Measurements from ENCODE around the gene LGI4. TPM values are rescaled to one million over a fixed set of nuclear protein-coding genes. Genes with fewer than 3 reads are reported as not detected.
"Not testable (repeated sequence)": the region's sequence is repeated elsewhere in the genome, so short reads cannot be mapped to it uniquely, and the experiment has no call there.

Gene LGI4
- total RNA-seq, 1 donor, result 0.72 TPM

DNA sequence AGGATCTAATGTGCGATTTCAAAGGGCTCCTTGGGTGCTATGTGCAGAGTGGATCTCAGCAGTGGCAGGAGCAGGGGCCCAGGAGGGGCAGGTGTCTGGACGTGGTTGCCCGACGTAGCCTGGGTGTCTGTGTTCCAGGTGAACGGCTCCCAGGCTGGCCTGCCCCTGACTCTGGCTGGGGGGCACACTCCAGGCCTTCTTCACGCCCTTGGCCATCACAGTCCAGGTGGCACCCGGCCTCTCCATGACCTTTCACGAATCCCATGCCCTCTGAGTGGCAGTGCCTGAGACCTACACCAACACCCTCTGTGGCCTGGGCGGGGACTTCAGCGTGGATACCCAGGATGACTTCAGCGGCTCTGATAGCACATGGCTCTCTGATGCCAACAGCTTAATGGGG, 30.5 kb downstream of the LGI4 start:
- Histone ChIP-seq H3K36me3 (ENCODE audit: insufficient read depth, low read length) (no peaks in the 10 kb centered on the region), H3K4me2 (ENCODE audit: insufficient read depth, low read length) (no peak overlapping the region), H3K4me3 (ENCODE audit: insufficient read depth, low read length) (no peak overlapping the region), H3K79me2 (ENCODE audit: insufficient read depth, low read length) (no peaks in the 10 kb centered on the region), H3K27ac (ENCODE audit: low read depth, low read length) (no peak overlapping the region), H3K9me3 (ENCODE audit: low read depth, low read length) (no peaks in the 10 kb centered on the region), H3K27me3 (ENCODE audit: insufficient read depth, low read length) (no peaks in the 10 kb centered on the region), H2AFZ (ENCODE audit: low read length) (no peak overlapping the region), H4K20me1 (ENCODE audit: insufficient read depth, low read length) (no peaks in the 10 kb centered on the region), H3K4me1 (ENCODE audit: insufficient read depth, low read length) (peaks cover 2% of the 10 kb centered on the region)
- TF ChIP-seq, protein P1, sequence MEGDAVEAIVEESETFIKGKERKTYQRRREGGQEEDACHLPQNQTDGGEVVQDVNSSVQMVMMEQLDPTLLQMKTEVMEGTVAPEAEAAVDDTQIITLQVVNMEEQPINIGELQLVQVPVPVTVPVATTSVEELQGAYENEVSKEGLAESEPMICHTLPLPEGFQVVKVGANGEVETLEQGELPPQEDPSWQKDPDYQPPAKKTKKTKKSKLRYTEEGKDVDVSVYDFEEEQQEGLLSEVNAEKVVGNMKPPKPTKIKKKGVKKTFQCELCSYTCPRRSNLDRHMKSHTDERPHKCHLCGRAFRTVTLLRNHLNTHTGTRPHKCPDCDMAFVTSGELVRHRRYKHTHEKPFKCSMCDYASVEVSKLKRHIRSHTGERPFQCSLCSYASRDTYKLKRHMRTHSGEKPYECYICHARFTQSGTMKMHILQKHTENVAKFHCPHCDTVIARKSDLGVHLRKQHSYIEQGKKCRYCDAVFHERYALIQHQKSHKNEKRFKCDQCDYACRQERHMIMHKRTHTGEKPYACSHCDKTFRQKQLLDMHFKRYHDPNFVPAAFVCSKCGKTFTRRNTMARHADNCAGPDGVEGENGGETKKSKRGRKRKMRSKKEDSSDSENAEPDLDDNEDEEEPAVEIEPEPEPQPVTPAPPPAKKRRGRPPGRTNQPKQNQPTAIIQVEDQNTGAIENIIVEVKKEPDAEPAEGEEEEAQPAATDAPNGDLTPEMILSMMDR (IDR thresholded peaks at IDR 0.05; ENCODE audit: extremely low read depth, low read depth, low read length), result no peak
- no peak for DNase-seq (ENCODE audit: insufficient read length, low spot score, missing footprints)

DNA sequence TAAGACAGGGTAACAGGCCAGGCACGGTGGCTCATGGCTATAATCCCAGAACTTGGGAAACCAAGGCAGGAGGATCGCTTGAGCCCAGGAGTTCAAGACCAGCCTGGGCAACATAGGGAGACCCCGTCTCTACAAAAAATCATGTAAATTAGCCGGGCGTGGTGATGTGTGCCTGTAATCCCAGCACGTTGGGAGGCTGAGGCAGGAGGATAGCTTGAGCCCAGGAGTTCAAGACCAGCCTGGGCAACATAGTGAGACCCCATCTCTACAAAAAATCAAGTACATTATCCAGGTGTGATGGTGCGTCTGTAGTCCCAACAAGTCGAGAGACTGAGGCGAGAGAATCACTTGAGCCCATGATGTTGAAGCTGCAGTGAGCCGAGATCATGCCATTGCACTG, 31.2 kb downstream of the LGI4 start:
- H3K36me3 ChIP-seq (ENCODE audit: insufficient read depth, low read length); H3K4me3 ChIP-seq (ENCODE audit: insufficient read depth, low read length); H3K9me3 ChIP-seq (ENCODE audit: low read depth, low read length); H3K4me2 ChIP-seq (ENCODE audit: insufficient read depth, low read length); H3K4me1 ChIP-seq (ENCODE audit: insufficient read depth, low read length); H2AFZ ChIP-seq (ENCODE audit: low read length); H3K27ac ChIP-seq (ENCODE audit: low read depth, low read length); DNase-seq (ENCODE audit: insufficient read length, low spot score, missing footprints); H3K79me2 ChIP-seq (ENCODE audit: insufficient read depth, low read length); H4K20me1 ChIP-seq (ENCODE audit: insufficient read depth, low read length); H3K27me3 ChIP-seq (ENCODE audit: insufficient read depth, low read length): not testable (repeated sequence)

DNA sequence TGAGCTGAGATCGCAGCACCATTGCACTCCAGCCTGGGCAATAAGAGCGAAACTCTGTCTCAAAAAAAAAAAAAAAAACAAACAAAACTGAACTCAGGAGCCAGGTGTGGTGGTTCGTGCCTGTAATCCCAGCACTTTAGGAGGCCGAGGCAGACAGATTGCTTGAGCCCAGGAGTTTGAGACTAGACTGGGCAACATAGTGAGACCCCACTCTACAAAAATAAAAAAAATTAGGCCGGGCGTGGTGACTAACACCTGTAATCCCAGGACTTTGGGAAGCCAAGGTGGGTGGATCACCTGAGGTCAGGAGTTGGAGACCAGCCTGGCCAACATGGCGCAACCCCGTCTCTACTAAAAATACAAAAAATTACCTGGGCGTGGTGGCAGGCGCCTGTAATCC, 32.9 kb downstream of the LGI4 start:
- DNase-seq (ENCODE audit: insufficient read length, low spot score, missing footprints); H3K4me2 ChIP-seq (ENCODE audit: insufficient read depth, low read length); H4K20me1 ChIP-seq (ENCODE audit: insufficient read depth, low read length); H3K79me2 ChIP-seq (ENCODE audit: insufficient read depth, low read length); H2AFZ ChIP-seq (ENCODE audit: low read length); H3K9me3 ChIP-seq (ENCODE audit: low read depth, low read length); H3K36me3 ChIP-seq (ENCODE audit: insufficient read depth, low read length); H3K27ac ChIP-seq (ENCODE audit: low read depth, low read length); H3K4me3 ChIP-seq (ENCODE audit: insufficient read depth, low read length); H3K27me3 ChIP-seq (ENCODE audit: insufficient read depth, low read length); H3K4me1 ChIP-seq (ENCODE audit: insufficient read depth, low read length): not testable (repeated sequence)

DNA sequence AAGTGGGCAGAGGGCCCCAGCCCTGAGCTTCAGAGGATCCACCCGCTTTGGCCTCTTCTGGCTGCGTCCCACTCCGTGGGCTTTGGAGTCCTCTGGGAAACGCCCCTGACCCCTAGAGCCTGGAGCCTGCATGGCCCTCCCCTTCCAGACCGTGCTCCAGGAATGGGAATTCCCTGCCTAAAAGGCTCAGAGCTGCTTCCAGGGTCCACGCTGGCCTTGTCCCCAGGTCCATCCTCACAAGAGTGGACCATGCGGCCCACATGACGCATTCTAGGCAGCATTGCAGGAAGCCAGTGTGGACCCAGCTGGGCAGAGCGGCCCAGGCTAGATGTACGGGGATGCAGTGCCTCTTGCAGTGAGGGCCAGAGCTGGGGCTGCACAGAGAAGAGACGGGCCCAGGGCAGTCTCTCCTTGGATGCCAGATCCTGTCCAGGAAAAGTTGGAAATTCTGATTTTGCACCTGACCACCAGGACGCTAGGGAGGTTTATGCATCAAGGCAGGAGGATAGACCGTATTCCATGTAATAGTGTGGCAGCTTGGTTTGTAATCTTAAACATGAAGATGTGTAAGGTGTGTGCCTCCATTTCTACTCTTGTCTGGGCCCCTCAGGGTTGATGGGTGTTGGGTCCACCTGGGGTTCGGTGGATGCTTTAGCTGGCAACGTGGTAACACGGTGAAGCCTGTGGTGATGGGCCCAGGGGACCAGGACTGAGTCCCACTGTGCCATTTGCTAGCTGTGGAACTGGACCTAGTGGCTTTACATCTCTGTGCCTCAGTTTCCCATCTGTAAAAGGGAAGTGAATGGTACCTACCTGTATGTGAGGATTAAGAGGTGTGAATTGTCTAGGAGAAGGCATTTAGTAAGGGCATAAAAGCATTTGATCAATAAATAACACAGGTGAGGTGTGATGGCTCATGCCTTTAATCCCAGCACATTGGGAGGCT, 34.0 kb downstream of the LGI4 start:
- TF ChIP-seq, protein P1 (IDR thresholded peaks at IDR 0.05; ENCODE audit: extremely low read depth, low read depth, low read length), result no peak
- no peak overlapping the region for H3K4me3 ChIP-seq (ENCODE audit: insufficient read depth, low read length)
- no peak overlapping the region for H2AFZ ChIP-seq (ENCODE audit: low read length)
- H3K79me2 ChIP-seq (ENCODE audit: insufficient read depth, low read length), result no peaks in the 10 kb centered on the region
- H3K4me1 ChIP-seq (ENCODE audit: insufficient read depth, low read length), result no peaks in the 10 kb centered on the region
- no peaks in the 10 kb centered on the region for H3K27me3 ChIP-seq (ENCODE audit: insufficient read depth, low read length)
- H3K4me2 ChIP-seq (ENCODE audit: insufficient read depth, low read length), result no peak overlapping the region
- peak; percentile 50 for DNase-seq (ENCODE audit: insufficient read length, low spot score, missing footprints)
- H3K27ac ChIP-seq (ENCODE audit: low read depth, low read length), result no peak overlapping the region
- no peaks in the 10 kb centered on the region for H3K9me3 ChIP-seq (ENCODE audit: low read depth, low read length)
- H4K20me1 ChIP-seq (ENCODE audit: insufficient read depth, low read length), result no peaks in the 10 kb centered on the region
- H3K36me3 ChIP-seq (ENCODE audit: insufficient read depth, low read length), result no peaks in the 10 kb centered on the region

DNA sequence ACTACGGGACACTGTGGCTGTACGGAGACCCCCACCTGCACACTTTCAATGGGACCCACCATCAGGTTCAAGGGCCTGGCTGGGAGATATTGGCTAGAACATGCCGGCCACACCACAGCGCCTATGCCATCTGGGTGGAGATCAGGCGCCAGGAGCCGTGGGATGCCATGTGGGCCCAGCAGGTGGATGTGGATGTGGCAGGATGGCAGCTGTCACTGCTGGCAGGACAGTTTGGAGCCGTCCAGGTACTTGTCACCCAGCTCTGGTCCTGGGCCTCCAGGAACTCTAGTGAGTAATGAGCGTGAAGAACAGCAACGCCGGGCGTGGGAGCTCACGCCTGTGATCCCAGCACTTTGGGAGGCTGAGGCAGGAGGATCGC, 35.0 kb downstream of the LGI4 start:
- Histone ChIP-seq H4K20me1 (ENCODE audit: insufficient read depth, low read length) (no peaks in the 10 kb centered on the region), H3K4me3 (ENCODE audit: insufficient read depth, low read length) (no peak overlapping the region), H3K27me3 (ENCODE audit: insufficient read depth, low read length) (no peaks in the 10 kb centered on the region), H2AFZ (ENCODE audit: low read length) (no peak overlapping the region), H3K4me2 (ENCODE audit: insufficient read depth, low read length) (no peak overlapping the region), H3K36me3 (ENCODE audit: insufficient read depth, low read length) (no peaks in the 10 kb centered on the region), H3K27ac (ENCODE audit: low read depth, low read length) (no peak overlapping the region), H3K9me3 (ENCODE audit: low read depth, low read length) (no peaks in the 10 kb centered on the region), H3K79me2 (ENCODE audit: insufficient read depth, low read length) (no peaks in the 10 kb centered on the region), H3K4me1 (ENCODE audit: insufficient read depth, low read length) (no peaks in the 10 kb centered on the region)
- TF ChIP-seq, protein P1 (IDR thresholded peaks at IDR 0.05; ENCODE audit: extremely low read depth, low read depth, low read length), result no peak
- no peak for DNase-seq (ENCODE audit: insufficient read length, low spot score, missing footprints)

All from osteoblast (primary cell).